GM19438 (cell line): ENCODE data around the gene FGL2.
A peak's percentile ranks its signal among the peaks of the same experiment; 100 is the strongest.
"Not testable (repeated sequence)": the region's sequence is repeated elsewhere in the genome, so short reads cannot be mapped to it uniquely, and the experiment has no call there.

Source experiments
- ATAC-seq: cut with Tn5 transposase; IDR thresholded peaks from one replicate; pipeline ENCODE4 v1.9.1; 2021; ENCODE audit warnings: low read depth; ENCODE audit not compliant: unreplicated experiment

Gene FGL2

DNA sequence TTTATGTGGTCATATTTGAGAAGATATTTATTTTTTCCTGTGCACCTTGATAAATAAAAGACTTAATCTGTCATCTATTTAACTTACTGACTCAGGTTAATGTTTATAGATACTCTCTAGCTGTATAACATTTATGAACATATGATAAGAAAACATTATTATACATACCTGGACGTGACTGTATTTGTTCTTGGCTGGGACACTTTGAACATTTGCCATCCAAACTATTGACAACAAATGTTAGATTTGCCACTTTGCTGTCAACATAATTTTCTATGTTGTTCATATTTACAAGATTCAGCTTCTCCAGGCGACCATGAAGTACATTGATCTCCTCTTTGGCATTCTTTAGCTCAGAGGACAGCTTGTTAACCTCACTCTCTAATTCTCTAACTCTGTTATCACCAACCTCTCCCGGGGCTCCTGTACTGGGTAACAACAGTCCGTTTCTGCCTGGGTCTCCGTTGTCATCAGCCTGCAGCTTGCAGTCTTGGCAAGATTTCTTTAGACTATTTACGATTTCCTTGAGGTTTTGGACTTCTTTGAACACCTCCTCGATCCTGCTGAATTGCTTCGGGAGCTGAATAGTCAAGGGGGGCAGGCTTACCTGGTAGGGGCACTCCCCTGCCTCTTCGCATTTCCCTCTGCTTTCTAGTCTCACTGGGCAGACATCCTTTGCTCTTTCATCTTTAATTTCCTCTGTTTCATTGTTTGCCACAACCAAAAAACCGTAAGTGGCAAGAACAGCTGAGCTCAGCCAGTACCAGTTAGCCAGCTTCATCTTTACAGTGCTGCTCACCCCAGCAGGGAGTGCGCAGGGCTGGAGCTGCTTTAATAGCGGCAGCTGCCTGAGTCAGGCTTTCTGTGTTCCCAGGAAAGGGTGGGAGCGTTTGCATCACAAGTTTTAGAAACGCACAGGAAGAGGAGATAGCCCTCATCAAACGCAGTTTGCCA lies at the start of gene FGL2:
Gene FGL2, minus strand, starts transcription at position 807 of the 954 bp plus-strand sequence. Its CDS starts 26 bp downstream, at position 781.
- ATAC-seq: no peak

- ATAC-seq: no peak
Observed at GRCh38 chr7:77248154-77248553, 48.5 kb upstream of the FGL2 start.

DNA sequence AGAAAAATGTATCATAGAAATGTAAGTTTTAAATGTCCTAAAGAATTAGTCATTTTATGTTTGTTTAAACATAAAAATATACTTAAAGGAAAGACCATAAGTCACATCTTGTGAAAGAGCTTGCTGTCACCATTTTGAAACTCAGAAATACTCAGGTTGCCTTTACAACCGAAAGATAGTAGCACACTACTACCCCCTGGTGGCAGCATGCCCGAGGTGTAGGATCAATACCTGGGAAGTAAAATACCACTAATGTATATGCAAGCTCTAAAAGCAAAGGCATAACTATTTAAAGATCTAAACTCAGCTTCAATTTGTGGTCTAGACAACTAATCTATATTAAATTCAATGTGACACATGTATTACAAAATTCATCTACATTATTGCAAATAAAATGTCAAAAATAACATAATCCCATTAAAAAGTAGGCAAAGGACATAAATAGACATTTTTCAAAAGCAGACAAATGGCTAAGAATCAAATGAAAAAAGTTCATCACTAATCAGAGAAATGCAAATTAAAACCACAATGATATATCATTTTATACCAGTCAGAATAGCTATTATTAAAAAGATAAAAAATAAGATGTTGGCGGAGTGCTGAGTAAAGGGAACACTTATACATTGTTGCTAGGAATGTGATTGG lies 47.7 kb upstream of the FGL2 start:
- peak; percentile 81 for ATAC-seq

- no peak for ATAC-seq
Observed at GRCh38 chr7:77246026-77246640, 46.5 kb upstream of the FGL2 start.

GRCh38 chr7:77245015-77245755 lies 45.6 kb upstream of the FGL2 start:
- no peak for ATAC-seq

DNA sequence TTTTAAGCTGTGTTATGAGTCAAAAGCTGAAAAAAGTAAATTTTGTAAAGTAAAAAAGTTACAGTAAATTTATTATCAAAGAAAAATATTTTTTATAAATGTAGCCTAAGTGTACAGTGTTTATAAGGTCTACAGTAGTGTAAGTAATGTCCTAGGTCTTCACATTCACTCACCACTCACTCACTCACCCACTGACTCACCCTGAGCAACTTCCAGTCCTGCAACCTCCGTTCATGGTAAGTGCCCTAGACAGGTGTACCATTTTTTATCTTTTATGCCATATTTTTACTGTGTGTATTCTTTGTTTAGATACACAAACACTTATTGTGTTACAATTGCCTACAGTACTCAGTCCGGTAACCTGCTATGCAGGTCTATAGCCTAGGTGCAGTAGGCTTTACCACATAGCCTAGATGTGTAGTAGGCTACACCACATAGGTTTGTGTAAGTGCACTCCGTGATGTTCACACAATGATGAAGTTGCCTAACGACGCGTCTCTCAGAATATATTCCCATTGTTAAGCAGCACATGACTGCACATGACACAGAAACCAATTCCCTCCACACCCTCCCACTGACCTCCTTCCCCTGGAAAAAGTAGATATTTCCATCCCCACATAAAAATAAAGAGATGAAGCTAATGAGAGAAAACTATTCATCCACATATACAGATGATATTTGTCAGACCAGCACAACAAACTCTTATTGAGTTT lies 44.8 kb upstream of the FGL2 start:
- ATAC-seq: no peak

DNA sequence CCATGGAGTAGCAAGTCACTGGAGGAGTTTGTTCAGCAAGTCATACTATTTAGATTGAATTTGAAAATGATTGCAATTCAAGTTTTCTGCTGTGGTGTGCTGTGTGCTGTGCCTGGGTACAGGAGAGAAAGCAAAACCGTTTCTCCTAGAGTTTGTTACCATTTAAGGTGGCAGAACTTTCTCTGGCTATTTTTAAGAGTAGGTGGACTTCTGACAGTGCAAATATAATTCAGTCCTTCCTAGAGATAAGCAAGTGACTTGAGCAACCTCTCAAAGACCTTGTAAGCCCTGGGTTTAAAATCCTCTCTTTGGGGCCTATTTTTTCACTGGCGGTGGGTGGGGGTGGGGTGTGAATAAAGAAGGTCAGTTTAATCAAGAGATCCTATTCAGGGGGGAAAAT lies 42.9 kb upstream of the FGL2 start:
- ATAC-seq: no peak

DNA sequence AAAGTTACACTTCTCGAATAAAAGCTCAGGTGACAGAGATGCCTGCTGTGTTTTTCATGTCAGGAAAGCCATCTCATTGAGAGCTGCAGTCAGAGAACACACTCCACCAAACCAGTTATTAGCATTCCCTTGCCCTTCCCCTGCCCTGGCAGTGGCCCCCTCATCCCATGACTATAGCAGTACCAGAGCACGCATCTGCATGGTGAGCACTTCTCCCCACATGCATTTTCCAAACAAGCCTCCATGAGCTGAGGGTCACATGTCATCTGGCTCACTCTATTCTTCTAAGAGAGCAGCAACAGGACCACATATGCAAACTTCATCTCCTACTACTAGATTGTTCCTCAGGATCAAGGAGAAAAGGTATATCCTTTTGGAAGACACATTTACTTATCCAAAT lies 42.4 kb upstream of the FGL2 start:
- no peak for ATAC-seq

- no peak for ATAC-seq
Observed at GRCh38 chr7:77239471-77239870, 39.9 kb upstream of the FGL2 start.

GRCh38 chr7:77238703-77239136 lies 39.1 kb upstream of the FGL2 start:
- ATAC-seq: no peak

DNA sequence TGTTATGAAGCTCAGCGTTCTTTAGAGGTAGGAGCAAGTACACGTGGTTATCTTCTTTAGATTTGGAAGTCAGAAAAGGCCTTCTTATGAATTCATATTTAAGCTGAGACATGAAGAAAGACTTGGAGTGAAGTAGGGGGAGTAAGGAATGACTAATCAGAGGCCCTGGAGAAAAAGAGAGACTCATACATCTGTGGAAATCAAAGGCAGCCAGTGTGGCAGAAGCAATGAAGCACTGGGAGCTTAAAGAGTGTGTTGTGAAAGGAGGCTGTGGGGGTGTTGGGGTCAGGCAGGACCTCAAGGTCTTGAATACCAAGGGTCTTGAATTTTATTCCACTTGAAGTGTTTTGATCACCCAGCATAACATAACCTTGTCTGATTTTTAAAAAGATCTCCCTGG lies 35.7 kb upstream of the FGL2 start:
- no peak for ATAC-seq

DNA sequence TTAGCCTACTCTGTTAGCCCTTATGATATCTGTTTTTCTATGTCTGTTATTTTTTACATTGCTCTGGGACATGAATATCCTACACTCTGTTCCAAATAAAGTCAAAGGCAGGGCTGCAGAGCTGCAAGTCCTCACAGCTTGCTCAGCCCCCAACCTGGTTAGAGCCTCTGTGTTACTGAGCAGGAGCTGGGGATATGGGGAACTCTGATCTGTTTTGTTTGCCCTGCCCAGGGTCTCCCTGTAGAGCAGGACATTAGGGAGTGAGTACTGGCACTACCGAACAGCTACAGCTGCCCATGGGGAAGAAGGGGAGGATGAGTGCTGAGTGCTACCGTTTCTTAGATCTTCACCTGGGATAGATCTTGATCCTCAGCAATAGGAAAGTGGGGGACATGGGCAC lies 32.8 kb upstream of the FGL2 start:
- no peak for ATAC-seq

DNA sequence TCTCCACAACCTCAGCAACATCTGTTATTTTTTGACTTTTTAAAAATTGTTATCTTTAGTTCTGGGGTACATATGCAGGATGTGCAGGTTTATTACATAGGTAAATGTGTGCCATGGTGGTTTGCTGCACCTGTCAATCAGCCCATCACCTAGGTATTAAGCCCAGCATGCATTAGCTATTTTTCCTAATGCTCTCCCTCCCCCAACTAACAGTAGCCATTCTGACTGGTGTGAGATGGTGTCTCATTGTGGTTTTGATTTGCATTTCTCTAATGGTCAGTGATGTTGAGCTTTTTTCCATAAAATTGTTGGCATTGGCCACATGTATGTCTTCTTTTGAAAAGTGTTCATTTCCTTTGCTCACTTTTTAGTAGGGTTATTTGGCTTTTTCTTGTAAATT lies 29.2 kb upstream of the FGL2 start:
- ATAC-seq: not testable (repeated sequence)

- no peak for ATAC-seq
Observed at GRCh38 chr7:77226357-77226839, 26.8 kb upstream of the FGL2 start.

GRCh38 chr7:77223261-77223660 lies 23.6 kb upstream of the FGL2 start:
- no peak for ATAC-seq

GRCh38 chr7:77222819-77223218 lies 23.2 kb upstream of the FGL2 start:
- ATAC-seq: no peak

GRCh38 chr7:77222065-77222464 lies 22.4 kb upstream of the FGL2 start:
- ATAC-seq: no peak

- ATAC-seq: not testable (repeated sequence)
Observed at GRCh38 chr7:77219701-77220331, 20.2 kb upstream of the FGL2 start.

GRCh38 chr7:77217474-77218185 lies 18.0 kb upstream of the FGL2 start:
- no peak for ATAC-seq
